Smooth muscle cell (in vitro differentiated cells): Measurements from ENCODE around the gene TM2D3. TPM values are rescaled to one million over a fixed set of nuclear protein-coding genes. Genes with fewer than 3 reads are reported as not detected.

Source experiments
- DNase-seq: peaks from one replicate; lab custom pipeline; 2025; ENCODE audit not compliant: unreplicated experiment; lab: John Stamatoyannopoulos, UW
- H2AFZ ChIP-seq: fragments of 200-600 bp; sonication (generic); 2 replicates; pipeline ENCODE4 v1.6.0; 2016; ENCODE audit warnings: antibody characterized with exemption, low read depth, mild to moderate bottlenecking
- H3F3A ChIP-seq: fragments of 200-600 bp; sonication (generic); 2 replicates; pipeline ENCODE4 v1.6.0; 2017; ENCODE audit warnings: antibody characterized with exemption, low read depth
- H3K27ac ChIP-seq: fragments of 200-600 bp; sonication (generic); 2 replicates; pipeline ENCODE4 v1.5.1; 2016; ENCODE audit warnings: low read depth, mild to moderate bottlenecking
- H3K27me3 ChIP-seq: fragments of 200-600 bp; sonication (generic); 2 replicates; pipeline ENCODE4 v1.6.1; 2016; ENCODE audit warnings: low read depth, mild to moderate bottlenecking
- H3K36me3 ChIP-seq: fragments of 200-600 bp; sonication (generic); 2 replicates; pipeline ENCODE4 v1.5.1; 2016; ENCODE audit warnings: low read depth
- H3K4me1 ChIP-seq: fragments of 200-600 bp; sonication (generic); 2 replicates; pipeline ENCODE4 v1.5.1; 2016; ENCODE audit warnings: low read depth
- H3K4me2 ChIP-seq: fragments of 200-600 bp; sonication (generic); 2 replicates; pipeline ENCODE4 v1.6.0; 2016; ENCODE audit warnings: mild to moderate bottlenecking
- H3K4me3 ChIP-seq: fragments of 200-600 bp; sonication (generic); 2 replicates; pipeline ENCODE4 v1.5.1; 2016; ENCODE audit warnings: mild to moderate bottlenecking
- H3K79me2 ChIP-seq: fragments of 200-600 bp; sonication (generic); 2 replicates; pipeline ENCODE4 v1.6.0; 2016; ENCODE audit warnings: low read depth, mild to moderate bottlenecking
- H3K9ac ChIP-seq: fragments of 200-600 bp; sonication (generic); 2 replicates; pipeline ENCODE4 v1.6.0; 2016; ENCODE audit warnings: low read depth
- H3K9me3 ChIP-seq: fragments of 200-600 bp; sonication (generic); replicated peaks from 2 replicates; pipeline ENCODE4 v1.5.1; 2016; ENCODE audit warnings: low read depth
- H4K20me1 ChIP-seq: fragments of 200-600 bp; sonication (generic); 2 replicates; pipeline ENCODE4 v1.6.0; 2016; ENCODE audit warnings: low read depth
- CTCF ChIP-seq: fragments of 200-600 bp; sonication (generic); IDR thresholded peaks from 2 replicates; pipeline ENCODE4 v1.5.1; 2017; ENCODE audit warnings: borderline replicate concordance, mild to moderate bottlenecking, antibody characterized with exemption; ENCODE audit not compliant: insufficient read depth, poor library complexity, severe bottlenecking
- WGBS: methylation state at CpG from one replicate; pipeline ENCODE4 v1.1.7; 2016; ENCODE audit warnings: low lambda C conversion rate; 5-methylcytosine and 5-hydroxymethylcytosine counted together
- polyA plus RNA-seq: library from polyadenylated mRNA; unstranded; fragments of >200 nt; fragmentation: Nextera tagmentation; extraction: Ambion mirVana; gene quantifications from 2 replicates; pipeline ENCODE4 v1.2.1, GENCODE V29; 2016
- total RNA-seq: library from RNA; depleted of rRNA; stranded (reverse); fragments of >200 nt; gene quantifications from 2 replicates; pipeline ENCODE4 v1.2.3, GENCODE V29; 2014

The TM2D3 gene
- total and polyA plus RNA-seq, 2 experiments from 2014 or later, result 47.2 to 60.3 TPM

GRCh38 chr15:101614001-101614585, 38.1 kb downstream of the TM2D3 start:
- Histone ChIP-seq H2AFZ (no peak overlapping the region), H4K20me1 (no peaks in the 10 kb centered on the region), H3K4me1 (peaks cover 17% of the 10 kb centered on the region), H3K9me3 (no peaks in the 10 kb centered on the region), H3K27ac (no peak overlapping the region), H3K9ac (no peak overlapping the region), H3K36me3 (no peaks in the 10 kb centered on the region), H3K4me2 (no peak overlapping the region), H3K27me3 (no peaks in the 10 kb centered on the region), H3F3A (no peaks in the 10 kb centered on the region), H3K79me2 (no peaks in the 10 kb centered on the region), H3K4me3 (no peak overlapping the region)
- TF ChIP-seq CTCF, result no peak
- DNase-seq, result no peak
- 92% methylated on average over 14 of the region's 14 CpGs for WGBS

GRCh38 chr15:101613130-101614000, 38.8 kb downstream of the TM2D3 start:
- Histone ChIP-seq H3K27me3 (no peaks in the 10 kb centered on the region), H2AFZ (no peak overlapping the region), H3K9me3 (no peaks in the 10 kb centered on the region), H3K4me2 (no peak overlapping the region), H3K4me3 (no peak overlapping the region), H3K79me2 (no peaks in the 10 kb centered on the region), H3K27ac (no peak overlapping the region), H4K20me1 (no peaks in the 10 kb centered on the region), H3F3A (no peaks in the 10 kb centered on the region), H3K4me1 (peaks cover 12% of the 10 kb centered on the region), H3K36me3 (no peaks in the 10 kb centered on the region), H3K9ac (no peak overlapping the region)
- TF ChIP-seq CTCF, result no peak
- DNase-seq, result no peak
- WGBS, result 69% methylated on average over 20 of the region's 20 CpGs

GRCh38 chr15:101612676-101613075, 39.5 kb downstream of the TM2D3 start:
- Histone ChIP-seq H2AFZ (no peak overlapping the region), H3K79me2 (no peaks in the 10 kb centered on the region)
- WGBS, result 93% methylated on average over 11 of the region's 11 CpGs

More at GRCh38 chr15:101612676-101613075, 39.5 kb downstream of the TM2D3 start:
- H3K4me2 ChIP-seq, result no peak overlapping the region
- H3K4me3 ChIP-seq, result no peak overlapping the region
- H3K9ac ChIP-seq, result no peak overlapping the region
- no peak for TF ChIP-seq CTCF
- no peaks in the 10 kb centered on the region for H3K36me3 ChIP-seq
- H3K27me3 ChIP-seq, result no peaks in the 10 kb centered on the region
- H4K20me1 ChIP-seq, result no peaks in the 10 kb centered on the region
- H3K4me1 ChIP-seq, result peaks cover 12% of the 10 kb centered on the region
- no peaks in the 10 kb centered on the region for H3K9me3 ChIP-seq
- no peaks in the 10 kb centered on the region for H3F3A ChIP-seq
- H3K27ac ChIP-seq, result no peak overlapping the region
- no peak for DNase-seq
